Ovary (tissue), 9 donors: ENCODE results near the gene ADCYAP1R1. TPM values are rescaled to one million over a fixed set of nuclear protein-coding genes. Genes with fewer than 3 reads are reported as not detected.

Experiments
- DNase-seq, 5 donors: peaks; one replicate each; pipeline ENCODE4 v3.0.0-alpha.2; 2019 to 2020
- H3K27ac ChIP-seq, 2 donors: fragments of 200-600 bp; one replicate each; pipeline versions ENCODE4 v1.5.1 to v1.8.0; 2019 to 2022
- H3K27me3 ChIP-seq: fragments of 200-600 bp; one replicate; pipeline ENCODE4 v1.8.0; 2022
- H3K36me3 ChIP-seq: fragments of 200-600 bp; sonication (generic); one replicate; pipeline ENCODE4 v1.5.1; 2019
- H3K4me1 ChIP-seq: one replicate; pipeline ENCODE4 v1.8.1; 2013; ENCODE audit warnings: mild to moderate bottlenecking, moderate library complexity; ENCODE audit not compliant: insufficient read depth
- H3K4me3 ChIP-seq: fragments of 200-600 bp; sonication (generic); one replicate; pipeline ENCODE4 v1.5.1; 2017
- H3K9me3 ChIP-seq, 2 donors: fragments of 200-600 bp in 1 of 2; sonication (generic) in 1 of 2; one replicate each; pipeline versions ENCODE4 v1.5.1 to v1.8.1; 2013 to 2019; ENCODE audit warnings: mild to moderate bottlenecking in 1 of 2, moderate library complexity in 1 of 2
- CTCF ChIP-seq, 3 donors: fragments of 450-650 bp in 2 of 3; fragments of 200-600 bp in 1 of 3; IDR thresholded peaks; one replicate each; pipeline versions ENCODE4 v1.5.1 to v1.8.0; 2016 to 2022; ENCODE audit warnings: antibody characterized with exemption in 3 of 3, mild to moderate bottlenecking in 1 of 3
- EP300 ChIP-seq: sonication (generic); formaldehyde crosslinking; IDR thresholded peaks from one replicate; pipeline ENCODE4 v1.6.1; 2017; ENCODE audit warnings: antibody characterized with exemption
- POLR2A ChIP-seq: fragments of 450-650 bp; IDR thresholded peaks from one replicate; pipeline ENCODE4 v1.6.1; 2017; ENCODE audit warnings: antibody characterized with exemption, mild to moderate bottlenecking, moderate library complexity
- WGBS, 3 donors: extraction: QIAGEN DNeasy Blood & Tissue Kit in 1 of 3; methylation state at CpG; one replicate each; pipeline versions ENCODE4 v1.1.5 to v1.1.7; 2013 to 2017; 5-methylcytosine and 5-hydroxymethylcytosine counted together
- intact Hi-C, 4 donors: fragments of 100-400 bp; cut with DNase I; formaldehyde crosslinking; loops; one replicate each; pipeline versions ENCODE4 v1.11.0 to v1.15.1; 2022 to 2023
- polyA plus RNA-seq, 2 donors: library from polyadenylated mRNA; stranded (reverse); fragments of 200-250 nt in 1 of 2; fragments of 350-450 nt in 1 of 2; fragmentation: Illumina TruSeq in 1 of 2; extraction: RNeasy Lipid Tissue Mini Kit (QIAGEN cat#74804) in 1 of 2; gene quantifications; one replicate each; pipeline ENCODE4 v1.2.3, GENCODE V29; 2013 to 2014
- total RNA-seq, 7 donors: library from RNA; depleted of rRNA in 2 of 7; stranded (reverse); fragments of >200 nt in 2 of 7; fragmentation: NEBNext Ultra II Directional in 3 of 7; extraction: Animal tissue kit (Norgen Biotek cat#: 25700) in 3 of 7; gene quantifications; one replicate each; pipeline versions ENCODE4 v1.1.0 to v1.2.4, GENCODE V29; 2016 to 2023
- donor health status: DM: no; HTN: no; CAD: no; lungs with moderate emphysema.
- donor health status: DM: no; HTN: no; CAD: no.
- donor health status: Bipolar disorder and iron deficiency.
- donor health status: DM: yes; HTN: yes; CAD: no.
- donor health status: DM: no; HTN: no; CAD: no.
- donor health status: DM: yes; HTN: yes; CAD: no.

The ADCYAP1R1 gene
- total and polyA plus RNA-seq, 9 donors = 0.33 to 9.2 (median 5.0) TPM

DNA sequence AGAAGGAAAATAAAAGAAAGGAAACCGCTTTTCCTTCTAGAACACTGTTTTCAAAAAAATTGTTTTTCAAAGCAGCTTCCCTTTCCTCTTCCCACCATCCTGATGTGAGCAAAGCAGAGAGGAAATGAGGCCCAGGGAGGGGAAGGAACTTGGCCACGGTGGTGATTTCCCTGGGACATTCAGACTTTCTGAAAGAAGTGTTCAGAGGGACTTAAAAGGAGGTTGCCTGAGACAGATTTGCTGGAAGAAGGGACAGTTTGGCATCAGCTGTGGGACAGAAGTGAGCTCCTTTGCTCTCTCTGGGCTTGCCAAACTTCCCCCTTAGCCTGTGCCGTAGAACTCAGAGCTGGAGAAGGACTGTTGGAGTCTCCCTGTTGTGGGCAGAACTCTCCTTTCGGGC lies 30.3 kb downstream of the ADCYAP1R1 start:
- DNase-seq = no peak
- H3K4me1 ChIP-seq = no peaks in the 10 kb centered on the region
- H3K4me3 ChIP-seq = no peak overlapping the region
- H3K9me3 ChIP-seq = no peaks in the 10 kb centered on the region
- intact Hi-C loops = no loop called here
- no peaks in the 10 kb centered on the region for H3K36me3 ChIP-seq
- 65 to 69% (median 66%) methylated on average over 4 of the region's 4 CpGs for WGBS, 3 donors
- no peaks in the 10 kb centered on the region for H3K27me3 ChIP-seq
- TF ChIP-seq CTCF (IDR thresholded peaks at IDR 0.05) (no peak), POLR2A (no peak), EP300 (no peak)
- no peak overlapping the region for H3K27ac ChIP-seq

DNA sequence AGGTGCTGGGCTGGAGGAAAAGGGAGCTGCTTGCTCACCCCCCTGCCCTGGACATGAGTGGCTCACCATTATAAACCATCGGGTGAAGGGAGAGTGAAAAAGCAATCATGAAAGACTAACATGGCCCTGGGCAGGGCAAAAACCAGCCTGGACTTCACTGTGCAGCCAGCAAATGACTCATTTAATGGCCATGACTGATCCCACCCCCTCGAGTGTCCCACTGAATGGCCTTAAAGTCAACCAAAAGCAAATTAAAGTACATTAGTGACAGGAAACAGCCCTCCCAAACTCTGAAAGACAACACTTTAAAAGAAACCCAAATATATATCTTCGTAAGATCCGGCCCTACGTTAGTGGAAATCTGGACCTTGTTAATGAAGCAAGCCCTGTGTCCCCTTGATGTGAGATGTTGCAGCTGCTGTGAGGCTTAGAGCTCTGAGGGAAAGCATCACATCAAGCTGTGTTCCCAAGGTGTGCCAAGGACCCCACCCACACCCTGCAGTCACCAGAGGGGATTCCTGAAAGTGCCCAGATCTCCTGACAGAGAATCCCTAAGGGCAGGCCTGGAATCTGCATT lies 31.2 kb downstream of the ADCYAP1R1 start:
- TF ChIP-seq EP300 = no peak
- Histone ChIP-seq H3K4me1 (no peaks in the 10 kb centered on the region), H3K36me3 (no peaks in the 10 kb centered on the region), H3K27me3 (no peaks in the 10 kb centered on the region), H3K4me3 (no peak overlapping the region), H3K9me3 (no peaks in the 10 kb centered on the region), H3K27ac (no peak overlapping the region)
- intact Hi-C loops = no loop called here
- WGBS, 3 donors = 53 to 66% (median 64%) methylated on average over 5 of the region's 5 CpGs
- no peak for DNase-seq

DNA sequence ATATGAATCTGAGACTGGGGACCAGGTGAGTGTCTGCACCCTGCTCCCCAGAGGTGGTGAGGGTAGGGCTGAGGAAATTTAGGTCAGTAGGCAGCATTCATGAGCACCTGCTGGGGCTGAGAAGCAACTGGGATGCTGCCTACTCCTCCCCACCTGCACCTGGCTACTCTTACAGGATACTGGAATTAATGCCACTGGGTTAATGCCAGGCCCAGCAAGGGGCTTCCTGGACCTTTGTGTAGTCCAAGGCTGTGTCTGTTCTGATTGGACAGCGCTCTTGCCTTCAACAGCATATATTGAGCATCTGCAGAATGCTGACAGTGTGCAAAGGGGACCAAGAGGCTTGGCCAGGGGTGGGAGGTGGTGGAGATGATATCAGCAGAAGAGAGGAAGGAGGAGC lies 32.1 kb downstream of the ADCYAP1R1 start:
- WGBS, 3 donors = 94 to 98% (median 95%) methylated on average over 1 of the region's 1 CpG
- Histone ChIP-seq H3K27me3 (no peaks in the 10 kb centered on the region), H3K4me3 (no peak overlapping the region), H3K9me3 (no peaks in the 10 kb centered on the region), H3K27ac (no peak overlapping the region), H3K4me1 (no peaks in the 10 kb centered on the region), H3K36me3 (no peaks in the 10 kb centered on the region)
- DNase-seq = no peak
- TF ChIP-seq POLR2A (no peak), CTCF (IDR thresholded peaks at IDR 0.05) (no peak), EP300 (no peak)
- intact Hi-C loops = no loop called here

DNA sequence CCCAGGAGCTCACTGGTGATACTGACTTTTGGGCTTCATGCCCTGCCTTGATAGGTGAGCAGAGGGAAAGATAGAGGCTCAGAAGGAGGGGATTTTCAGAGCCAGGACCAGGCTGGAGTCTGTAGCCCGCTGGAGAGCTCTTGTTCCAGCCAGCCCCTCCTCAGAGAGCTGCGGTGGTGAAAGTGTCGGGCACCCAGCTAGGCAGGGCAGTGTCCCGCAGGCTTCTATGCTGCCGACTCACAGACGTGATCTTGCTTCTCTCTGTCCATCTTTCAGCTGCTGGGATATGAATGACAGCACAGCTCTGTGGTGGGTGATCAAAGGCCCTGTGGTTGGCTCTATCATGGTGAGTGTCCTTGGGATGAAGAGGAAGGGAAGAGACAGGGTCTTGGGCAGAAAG lies 35.2 kb downstream of the ADCYAP1R1 start:
- 88 to 93% (median 89%) methylated on average over 6 of the region's 6 CpGs for WGBS, 3 donors
- Histone ChIP-seq H3K27me3 (no peaks in the 10 kb centered on the region), H3K9me3 (no peaks in the 10 kb centered on the region), H3K36me3 (no peaks in the 10 kb centered on the region), H3K4me3 (no peak overlapping the region), H3K4me1 (no peaks in the 10 kb centered on the region), H3K27ac (no peak overlapping the region)
- intact Hi-C loops = no loop called here
- no peak for DNase-seq
- no peak for TF ChIP-seq EP300

DNA sequence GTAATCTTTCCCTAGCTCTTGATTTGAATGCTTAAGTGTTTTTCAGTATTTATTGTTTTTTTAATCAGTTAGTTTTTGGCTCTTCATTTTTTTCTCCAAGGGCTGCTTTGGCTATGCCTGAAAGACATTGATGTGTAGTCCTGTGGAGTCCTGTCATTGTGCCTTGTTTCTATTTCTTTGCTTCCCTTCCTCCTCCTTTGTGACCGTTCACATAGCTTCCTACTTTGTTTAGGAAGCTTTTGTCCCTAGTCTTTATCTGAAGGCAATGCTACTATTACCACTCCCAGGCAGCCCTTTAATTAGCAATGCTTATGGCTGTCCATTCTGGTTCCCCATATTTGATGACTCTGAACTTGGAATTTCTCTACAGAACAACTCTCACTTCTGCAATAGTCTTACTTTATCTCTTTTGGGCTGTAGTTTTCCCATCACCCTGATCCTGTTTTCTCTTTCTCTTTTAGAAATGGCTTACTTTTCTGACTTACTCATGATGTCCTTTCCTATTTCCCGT lies 39.9 kb downstream of the ADCYAP1R1 start:
- intact Hi-C loops = no loop called here
- Histone ChIP-seq H3K36me3 (no peaks in the 10 kb centered on the region), H3K4me1 (no peaks in the 10 kb centered on the region), H3K9me3 (no peaks in the 10 kb centered on the region), H3K4me3 (no peak overlapping the region), H3K27me3 (no peaks in the 10 kb centered on the region), H3K27ac (no peak overlapping the region)
- 76 to 82% (median 79%) methylated on average over 2 of the region's 2 CpGs for WGBS, 3 donors
- TF ChIP-seq EP300 (no peak), CTCF (IDR thresholded peaks at IDR 0.05) (no peak), POLR2A (no peak)
- no peak for DNase-seq
